Left lobe of liver (tissue), 2 donors: ENCODE measurements around the gene POLR1G. TPM values are rescaled to one million over a fixed set of nuclear protein-coding genes. Genes with fewer than 3 reads are reported as not detected.

Experiments
- ATAC-seq: fragments of 200-7000 bp; cut with Tn5 transposase; one replicate; pipeline ENCODE4 v1.9.1; 2020; ENCODE audit warnings: mild to moderate bottlenecking, moderate library complexity
- DNase-seq: peaks from one replicate; pipeline ENCODE4 v3.0.0-alpha.2; 2020; ENCODE audit warnings: low spot score
- total RNA-seq: library from RNA; stranded (reverse); gene quantifications from one replicate; pipeline ENCODE4 v1.2.1, GENCODE V29; 2021
- donor health status: DM: no; HTN: no; CAD: no; lungs with moderate emphysema.
- donor health status: DM: no; HTN: yes; CAD: no.

Gene POLR1G
- total RNA-seq, 1 donor from 2014 or later: 2.2 TPM

DNA sequence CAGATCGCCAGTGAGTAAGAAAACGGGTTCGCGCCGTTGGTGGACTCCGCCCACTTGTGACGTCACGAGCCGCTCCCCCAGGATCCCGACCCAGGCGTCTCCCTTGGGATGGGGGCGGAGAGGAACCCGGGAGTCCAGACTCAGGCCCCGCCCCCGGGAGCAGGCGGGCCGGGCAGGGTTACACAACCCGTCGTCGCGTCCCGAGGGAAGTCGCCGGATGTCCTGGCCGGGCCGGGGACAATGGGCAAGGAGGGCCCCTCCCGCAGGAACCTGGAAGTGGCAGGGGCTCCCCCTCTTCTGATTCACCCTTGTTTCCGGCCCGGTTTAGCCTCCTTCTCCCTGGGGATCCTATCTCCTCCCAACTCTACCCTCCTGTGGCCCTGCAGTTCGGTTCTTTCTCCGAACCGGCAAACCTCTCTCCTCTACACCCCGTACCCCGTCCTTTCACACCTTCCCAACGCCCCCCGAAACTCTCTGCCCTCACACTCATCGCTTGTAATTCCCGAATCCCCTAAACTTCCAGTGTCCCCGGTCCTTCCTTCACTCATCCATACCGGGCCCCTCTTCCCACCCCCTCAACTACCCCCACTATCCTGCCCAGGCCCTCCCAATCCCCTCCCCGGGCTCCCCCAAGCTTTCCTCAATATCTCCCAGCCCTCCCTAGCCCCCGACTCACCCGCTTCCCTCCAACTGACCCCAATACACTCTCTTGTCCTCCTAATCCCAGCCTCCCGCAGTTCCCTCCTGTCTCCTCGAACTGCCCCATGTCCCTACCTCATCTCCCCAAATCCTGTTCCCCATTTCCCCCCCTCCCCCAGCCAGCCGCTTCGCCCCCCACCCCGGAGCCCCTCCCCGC lies 37.2 kb downstream of the POLR1G start:
- ATAC-seq (peak; percentile 80), DNase-seq (peak; percentile 98)

DNA sequence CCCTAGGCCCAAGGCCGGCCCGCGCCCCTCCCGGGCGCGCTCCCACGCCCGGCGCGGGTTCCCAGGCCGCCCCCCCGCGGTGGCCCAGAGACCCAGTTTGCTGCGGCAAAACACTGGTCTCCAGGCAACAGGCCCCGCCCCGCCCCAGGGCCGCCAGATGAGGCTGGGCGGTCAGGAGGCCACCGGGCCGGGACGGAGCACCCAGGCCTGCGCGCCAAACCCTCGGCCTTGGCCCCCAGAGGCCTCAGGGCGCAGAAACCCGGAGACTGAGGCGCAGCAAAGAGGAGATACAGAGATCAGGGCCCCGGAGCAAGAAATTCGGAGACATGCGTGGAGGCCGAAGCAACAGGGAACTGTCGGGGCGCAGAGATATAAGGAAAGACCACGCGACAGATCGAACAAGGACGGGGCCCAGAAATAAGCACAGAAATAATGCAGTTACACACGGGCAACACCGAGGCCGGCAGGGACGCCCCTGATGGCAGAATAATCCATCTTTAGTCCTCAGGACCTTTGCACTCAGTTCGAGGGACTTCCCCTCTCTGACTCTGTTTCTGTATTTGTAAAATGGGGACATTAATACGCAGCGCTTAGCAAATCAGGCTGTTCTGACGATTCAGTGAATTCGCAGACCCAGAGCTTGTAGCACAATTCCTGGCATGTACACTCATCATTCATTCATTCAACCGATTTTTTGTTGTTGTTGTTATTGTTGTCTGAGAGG lies 38.0 kb downstream of the POLR1G start:
- ATAC-seq (peak; percentile 82), DNase-seq (peak; percentile 98)

DNA sequence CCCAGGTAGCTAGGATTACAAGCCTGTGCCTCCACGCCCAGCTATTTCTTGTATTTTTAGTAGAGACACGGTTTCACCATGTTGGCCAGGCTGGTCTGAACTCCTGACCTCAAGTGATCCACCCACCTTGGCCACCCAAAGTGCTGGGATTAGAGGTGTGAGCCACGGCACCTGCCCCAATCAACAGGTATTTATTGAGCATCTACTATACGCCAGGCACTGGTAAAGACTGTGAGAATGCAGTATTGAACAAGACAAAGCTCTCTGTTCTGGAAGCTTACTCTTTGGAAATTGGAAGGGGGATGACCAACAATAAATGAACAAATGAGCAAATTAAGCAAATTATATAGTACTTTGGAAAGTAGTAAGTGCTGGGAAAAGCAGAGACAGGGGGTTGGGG lies 38.7 kb downstream of the POLR1G start:
- ATAC-seq (no peak), DNase-seq (no peak)

DNA sequence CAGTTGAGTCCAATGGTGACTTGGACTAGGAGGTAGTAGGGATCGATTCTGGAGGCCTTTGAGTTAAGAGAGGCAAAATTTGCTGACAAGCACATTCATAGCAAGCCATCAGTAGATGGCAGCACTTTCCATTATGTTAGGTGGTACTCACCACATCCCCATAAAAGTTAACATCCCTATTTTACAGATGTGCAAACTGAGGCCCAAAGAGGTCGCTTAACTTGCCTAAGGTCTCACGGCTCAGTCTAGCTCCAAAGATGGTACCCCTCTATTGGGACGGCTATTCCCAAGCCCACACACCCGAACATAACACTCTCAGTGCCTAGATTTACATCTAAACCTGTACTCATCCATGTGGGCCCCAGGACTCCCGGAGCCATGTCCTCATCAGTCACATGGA lies 39.9 kb downstream of the POLR1G start:
- DNase-seq (no peak), ATAC-seq (no peak)

DNA sequence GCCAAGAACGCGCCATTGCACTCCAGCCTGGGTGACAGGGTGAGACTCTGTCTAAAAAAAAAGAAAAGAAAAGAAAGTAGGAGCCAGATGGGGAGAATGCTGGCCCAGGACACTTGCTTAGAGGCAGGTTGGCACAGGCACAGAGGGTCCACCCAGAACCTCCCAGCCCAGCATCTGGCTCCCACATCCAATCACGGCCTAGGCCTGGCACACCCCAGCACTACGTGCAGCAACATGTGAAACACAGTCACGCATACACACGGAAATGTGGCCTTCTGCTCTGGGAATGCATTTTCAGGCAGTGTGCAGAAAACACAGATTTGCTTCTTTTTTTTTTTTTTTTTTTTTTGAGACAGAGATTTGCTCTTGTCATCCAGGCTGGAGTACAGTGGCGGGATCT lies 40.5 kb downstream of the POLR1G start:
- no peak for DNase-seq
- ATAC-seq: no peak

DNA sequence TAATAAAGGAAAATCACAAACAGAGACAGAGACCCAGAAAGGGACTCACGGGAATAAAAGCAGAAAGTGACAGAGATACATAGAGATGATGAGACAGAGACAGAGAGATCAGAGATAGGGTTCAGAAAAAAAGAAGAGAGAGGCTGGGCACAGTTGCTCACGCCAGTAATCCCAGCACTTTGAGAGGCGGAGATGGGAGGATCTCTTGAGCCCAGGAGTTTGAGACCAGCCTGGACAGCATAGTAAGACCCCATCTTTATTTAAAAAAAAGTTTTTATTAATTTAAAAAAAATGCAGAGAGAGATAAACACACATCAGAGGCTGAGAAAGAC lies 41.9 kb downstream of the POLR1G start:
- DNase-seq (no peak), ATAC-seq (no peak)

DNA sequence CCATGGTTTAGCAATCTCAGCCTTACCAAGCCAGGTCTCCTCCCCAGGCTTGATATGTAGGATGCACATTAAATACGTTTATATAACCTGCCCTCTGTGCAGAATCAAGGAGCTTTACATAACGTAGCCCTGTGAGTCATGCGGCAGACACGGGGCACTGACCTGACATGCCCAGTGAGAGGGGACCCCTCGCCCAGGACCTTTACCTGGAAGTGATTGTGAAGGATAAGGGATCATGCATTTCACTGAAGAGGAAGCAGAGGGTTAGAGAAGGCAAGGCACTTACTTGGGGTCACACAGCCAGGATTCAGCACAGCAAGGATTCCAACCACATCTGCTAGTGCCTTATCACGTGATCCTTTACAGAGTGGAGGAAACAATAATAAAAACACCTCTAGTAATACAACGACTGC lies 42.4 kb downstream of the POLR1G start:
- ATAC-seq (no peak), DNase-seq (no peak)

DNA sequence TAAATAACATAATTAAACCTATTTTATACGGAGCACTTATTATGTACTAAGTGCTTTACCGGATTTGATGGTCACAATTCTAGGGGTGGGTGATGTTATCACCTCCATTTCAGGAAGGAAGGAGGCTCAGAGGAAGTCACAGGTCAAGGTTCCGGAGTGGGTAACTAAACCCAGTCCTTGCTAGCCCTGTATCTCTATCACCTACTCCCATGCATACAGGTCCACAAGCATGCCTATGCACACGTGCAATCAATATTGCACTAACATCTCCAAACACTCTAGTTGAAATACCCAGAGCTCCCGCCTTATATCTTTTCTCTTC lies 43.5 kb downstream of the POLR1G start:
- DNase-seq: no peak
- peak; percentile 4 for ATAC-seq

DNA sequence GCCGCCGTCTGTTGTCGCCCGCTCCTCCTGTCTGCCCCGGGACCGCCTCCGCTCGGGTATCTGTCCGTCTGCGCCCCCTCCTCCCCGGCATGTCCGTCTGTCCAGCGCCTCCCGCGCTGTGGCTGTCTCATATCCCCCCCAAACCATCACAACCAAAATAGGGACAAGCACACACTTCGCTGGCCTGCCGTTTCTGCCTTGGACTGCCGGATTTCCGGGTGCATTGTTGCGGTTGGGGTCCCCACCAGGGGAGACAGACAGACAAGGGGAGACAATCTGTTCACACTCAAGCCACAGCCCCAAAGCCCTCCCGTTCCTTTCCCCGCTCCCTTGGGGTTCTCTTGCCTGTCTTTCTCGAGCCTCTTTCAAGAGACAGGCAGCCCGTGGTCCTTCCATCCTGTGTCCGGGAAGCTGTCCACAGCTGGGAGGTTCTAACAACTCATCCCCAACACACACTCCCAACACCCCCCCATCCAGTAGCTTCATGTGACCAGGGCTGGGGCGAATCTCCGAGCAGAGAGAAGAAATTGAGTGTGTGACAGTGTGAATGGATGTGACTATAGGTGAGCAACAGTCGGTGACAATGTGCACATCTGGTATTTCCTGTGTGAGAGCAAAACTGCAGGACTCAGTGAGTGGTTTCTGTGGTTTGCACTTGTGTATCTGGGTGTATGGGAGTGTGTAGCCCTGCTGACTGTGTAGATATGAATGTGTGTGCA lies 44.8 kb downstream of the POLR1G start:
- no peak for ATAC-seq
- DNase-seq: no peak

DNA sequence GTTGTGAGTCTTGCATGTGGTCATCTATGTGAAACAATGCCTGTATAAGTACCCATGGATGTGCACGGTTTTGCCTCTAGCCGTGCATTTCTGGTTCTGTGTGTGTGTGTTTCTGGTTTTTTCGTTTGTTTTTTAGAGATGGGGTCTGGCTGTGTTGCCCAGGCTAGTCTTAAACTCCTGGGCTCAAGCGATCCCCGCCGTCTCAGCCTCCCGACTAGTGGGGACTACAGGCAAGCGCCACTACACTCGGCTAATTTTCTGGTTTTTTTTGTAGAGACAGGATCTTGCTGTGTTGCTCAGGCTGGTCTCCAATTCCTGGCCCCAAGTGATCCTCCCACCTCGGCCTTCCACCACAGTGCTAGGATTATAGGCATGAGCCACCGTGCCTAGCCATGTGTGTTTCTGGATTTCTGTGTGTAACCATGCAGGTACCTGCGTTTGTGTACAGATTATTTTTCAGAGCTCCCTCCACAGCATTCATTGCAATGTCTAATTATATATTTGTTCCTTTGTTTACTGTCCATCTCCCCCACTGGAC lies 45.5 kb downstream of the POLR1G start:
- DNase-seq (no peak), ATAC-seq (no peak)

DNA sequence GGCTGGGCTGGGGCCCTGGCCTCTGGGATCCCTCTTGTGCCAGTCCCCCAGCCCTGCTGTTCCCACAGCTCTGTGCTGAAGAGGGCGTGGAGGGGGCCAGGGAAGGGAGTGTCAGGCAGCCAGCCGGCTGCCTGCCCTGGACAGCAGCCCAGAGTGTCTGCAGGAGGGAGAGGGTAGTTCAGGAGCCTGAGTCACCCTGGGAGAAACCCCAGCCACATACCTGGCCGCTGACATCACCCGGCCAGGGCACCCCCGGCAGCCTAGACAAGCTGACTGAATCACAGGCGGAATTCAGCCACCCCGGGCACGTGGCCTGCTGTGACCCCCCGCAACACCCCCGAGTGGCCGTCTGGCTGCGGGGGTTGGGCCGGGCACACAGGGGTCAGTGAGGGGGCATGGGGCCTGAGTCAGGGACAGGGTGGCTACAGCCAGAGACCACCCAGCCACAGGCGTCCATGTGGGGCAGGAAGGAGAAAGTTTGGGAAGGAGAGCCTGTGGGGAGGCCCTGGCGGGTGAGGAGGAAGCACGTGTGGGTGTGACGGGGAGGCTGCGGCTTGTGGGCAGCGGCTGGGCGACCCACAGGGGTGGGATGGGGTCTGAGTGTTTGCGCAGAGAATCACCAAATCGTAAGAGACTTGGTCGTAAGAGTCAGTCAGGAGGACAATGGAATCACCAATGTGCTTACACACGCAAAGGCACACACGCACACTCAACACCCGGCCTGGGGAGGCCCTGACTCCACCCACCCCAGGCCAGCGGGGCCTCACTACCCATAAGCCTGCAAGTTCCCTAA lies 49.5 kb downstream of the POLR1G start:
- ATAC-seq (peak; percentile 87), DNase-seq (peak; percentile 83)

DNA sequence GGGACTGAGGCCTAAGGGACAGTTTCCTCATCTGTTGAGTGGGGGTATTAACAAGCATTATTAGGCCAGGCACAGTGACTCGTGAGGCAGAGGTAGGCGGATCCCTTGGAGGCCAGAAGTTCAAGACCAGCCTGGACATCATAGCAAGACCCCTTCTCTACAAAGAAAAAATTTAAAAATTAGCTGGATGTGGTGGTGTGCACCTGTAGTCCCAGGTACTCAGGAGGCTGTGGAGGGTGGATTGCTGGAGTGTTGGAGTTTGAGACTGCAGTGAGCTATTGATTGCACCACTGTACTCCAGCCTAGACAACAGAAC lies 50.0 kb downstream of the POLR1G start:
- DNase-seq: no peak
- no peak for ATAC-seq

DNA sequence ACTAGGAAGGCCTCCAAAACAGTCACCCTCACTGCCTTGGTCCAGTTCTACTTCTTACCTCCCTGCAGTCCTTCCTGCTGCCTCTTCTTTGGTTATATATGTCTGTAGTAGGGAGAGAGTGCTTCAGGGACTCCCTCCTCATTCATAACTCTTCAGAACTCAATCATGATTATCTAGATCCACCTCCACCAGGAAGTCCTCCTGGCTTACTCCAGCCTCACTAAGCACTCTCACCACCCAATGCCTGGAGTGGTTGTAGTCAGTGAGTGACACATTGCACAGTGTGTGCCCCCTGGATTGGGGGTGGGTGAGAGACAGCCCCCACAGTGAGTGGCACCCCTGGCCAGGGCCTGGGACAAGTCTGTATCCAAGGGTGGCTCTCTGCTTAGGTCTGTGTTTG lies 51.3 kb downstream of the POLR1G start:
- DNase-seq: no peak
- ATAC-seq: no peak

Other genes with a start within 250 kb of the POLR1G start
- not detected for gene NKPD1, start 245.7 kb upstream of the POLR1G start, total RNA-seq
- gene TRAPPC6A, start 228.4 kb upstream of the POLR1G start, total RNA-seq: 30.6 TPM
- 6.5 TPM for gene BLOC1S3, start 227.9 kb upstream of the POLR1G start, total RNA-seq
- 4.3 TPM for gene EXOC3L2, start 161.2 kb upstream of the POLR1G start, total RNA-seq
- 17.5 TPM for gene MARK4, start 155.4 kb upstream of the POLR1G start, total RNA-seq
- gene CKM, start 83.8 kb upstream of the POLR1G start, total RNA-seq: not detected
- not detected for gene KLC3, start 65.9 kb upstream of the POLR1G start, total RNA-seq
- gene ERCC2, start 36.1 kb upstream of the POLR1G start, total RNA-seq: 15.3 TPM
- 8.0 TPM for gene PPP1R13L, start 1.6 kb upstream of the POLR1G start, total RNA-seq
- 25.8 TPM for gene ERCC1, start 17.3 kb downstream of the POLR1G start, total RNA-seq
- 0.35 TPM for gene FOSB, start 61.4 kb downstream of the POLR1G start, total RNA-seq
- gene RTN2, start 90.4 kb downstream of the POLR1G start, total RNA-seq: 3.0 TPM
- gene PPM1N, start 91.8 kb downstream of the POLR1G start, total RNA-seq: 0.86 TPM
- gene VASP, start 100.8 kb downstream of the POLR1G start, total RNA-seq: 21.7 TPM
- 8.3 TPM for gene OPA3, start 178.2 kb downstream of the POLR1G start, total RNA-seq
- 1.2 TPM for gene GPR4, start 195.6 kb downstream of the POLR1G start, total RNA-seq
- gene EML2, start 232.8 kb downstream of the POLR1G start, total RNA-seq: 17.9 TPM